B cell (primary cell): ENCODE measurements around the gene CBX2. TPM values are rescaled to one million over a fixed set of nuclear protein-coding genes. Genes with fewer than 3 reads are reported as not detected.

Experiments
- ATAC-seq: fragments of 200-7000 bp; cut with Tn5 transposase; one replicate; pipeline ENCODE4 v1.10.0; 2021; ENCODE audit warnings: low read depth, mild to moderate bottlenecking, moderate number of reproducible peaks, moderate library complexity
- CTCF ChIA-PET: fragments of 350-600 bp; sonication (Branson Sonifier 250); formaldehyde crosslinking; loops from one replicate; lab custom pipeline; 2021; ENCODE audit warnings: antibody characterized with exemption, inconsistent platforms; lab: Charles Lee
- POLR2A ChIA-PET: fragments of 350-600 bp; sonication (Branson Sonifier 250); formaldehyde crosslinking; loops from one replicate; lab custom pipeline; 2021; ENCODE audit warnings: antibody characterized with exemption; lab: Charles Lee
- DNase-seq: peaks from one replicate; pipeline ENCODE4 v3.0.0; 2013
- H2AFZ ChIP-seq: 2 replicates; pipeline ENCODE4 v1.6.1; 2012; ENCODE audit warnings: mild to moderate bottlenecking, low read depth, low read length; ENCODE audit not compliant: insufficient read depth, poor library complexity, severe bottlenecking
- H3K27ac ChIP-seq, 2 donors: 1 replicate in 1 of 2; 2 replicates in 1 of 2; pipeline ENCODE4 v1.5.1; 2012 to 2013; ENCODE audit warnings: low read length in 2 of 2, mild to moderate bottlenecking in 2 of 2, moderate library complexity in 1 of 2
- H3K27me3 ChIP-seq, 4 experiments: fragments of 200-600 bp in 1 of 4; sonication (generic) in 1 of 4; replicated peaks in 1 of 4; 1 replicate in 2 of 4; 2 replicates in 2 of 4; pipeline versions ENCODE4 v1.6.1 to v1.7.0; 2013 to 2016; ENCODE audit warnings: low read length in 3 of 4, mild to moderate bottlenecking in 2 of 4, mixed read lengths in 1 of 4, moderate library complexity in 1 of 4; ENCODE audit not compliant: insufficient read depth in 4 of 4, control insufficient read depth in 3 of 4; ENCODE audit errors: control extremely low read depth in 1 of 4
- H3K36me3 ChIP-seq, 2 experiments: replicated peaks in 1 of 2; 1 replicate in 1 of 2; 2 replicates in 1 of 2; pipeline versions ENCODE4 v1.6.1 to v1.7.1; 2013; ENCODE audit warnings: low read length in 1 of 2; ENCODE audit not compliant: insufficient read depth in 2 of 2, control insufficient read depth in 1 of 2; ENCODE audit errors: control extremely low read depth in 1 of 2, extremely low read depth in 1 of 2
- H3K4me1 ChIP-seq, 2 donors: fragments of 200-600 bp in 1 of 2; sonication (generic) in 1 of 2; 1 replicate in 1 of 2; 2 replicates in 1 of 2; pipeline versions ENCODE4 v1.5.1 to v1.6.1; 2013 to 2017; ENCODE audit warnings: low read length in 2 of 2; ENCODE audit not compliant: control insufficient read depth in 2 of 2, insufficient read depth in 2 of 2
- H3K4me2 ChIP-seq: replicated peaks from 2 replicates; pipeline ENCODE3; 2012; ENCODE audit warnings: mild to moderate bottlenecking, low read depth, low read length; ENCODE audit not compliant: poor library complexity, severe bottlenecking
- H3K4me3 ChIP-seq, 5 experiments: fragments of 200-600 bp in 1 of 5; sonication (generic) in 1 of 5; 1 replicate in 3 of 5; 2 replicates in 2 of 5; pipeline versions ENCODE4 v1.5.1 to v1.7.0; 2011 to 2016; ENCODE audit warnings: low read length in 4 of 5, mild to moderate bottlenecking in 4 of 5, low read depth in 2 of 5, control low read depth in 1 of 5, moderate library complexity in 1 of 5; ENCODE audit not compliant: insufficient read depth in 1 of 5; ENCODE audit errors: control extremely low read depth in 1 of 5, extremely low read depth in 1 of 5
- H3K79me2 ChIP-seq: fragments of 200-600 bp; sonication (generic); one replicate; pipeline ENCODE4 v1.6.0; 2016; ENCODE audit warnings: low read length; ENCODE audit not compliant: control insufficient read depth, insufficient read depth
- H3K9ac ChIP-seq: fragments of 200-600 bp; sonication (generic); 2 replicates; pipeline ENCODE4 v1.6.1; 2017; ENCODE audit warnings: mild to moderate bottlenecking, low read length, moderate library complexity
- H3K9me3 ChIP-seq, 3 donors: one replicate each; pipeline versions ENCODE4 v1.6.1 to v1.7.1; 2013; ENCODE audit warnings: low read length in 2 of 3; ENCODE audit not compliant: control insufficient read depth in 2 of 3, insufficient read depth in 1 of 3; ENCODE audit errors: control extremely low read depth in 1 of 3
- H4K20me1 ChIP-seq: 2 replicates; pipeline ENCODE4 v1.6.0; 2012; ENCODE audit warnings: mild to moderate bottlenecking, low read length; ENCODE audit not compliant: insufficient read depth, control insufficient read depth, poor library complexity, severe bottlenecking
- H3K27ac Mint-ChIP-seq: one replicate; pipeline ENCODE4 v1.8.0; 2021; ENCODE audit warnings: mixed read lengths
- H3K27me3 Mint-ChIP-seq: one replicate; pipeline ENCODE4 v1.8.0; 2021; ENCODE audit warnings: mixed read lengths
- H3K4me1 Mint-ChIP-seq: one replicate; pipeline ENCODE4 v1.8.0; 2021; ENCODE audit warnings: mixed read lengths
- H3K4me3 Mint-ChIP-seq: one replicate; pipeline ENCODE4 v1.8.0; 2021; ENCODE audit warnings: mixed read lengths
- H3K9me3 Mint-ChIP-seq: one replicate; pipeline ENCODE4 v1.8.0; 2022; ENCODE audit warnings: mixed read lengths; ENCODE audit not compliant: insufficient read depth
- EZH2 ChIP-seq: IDR thresholded peaks from 2 replicates; pipeline ENCODE4 v1.6.1; 2012; ENCODE audit warnings: borderline replicate concordance, low read depth, mild to moderate bottlenecking, moderate library complexity, low read length; ENCODE audit not compliant: insufficient read depth, poor library complexity, severe bottlenecking
- WGBS: methylation state at CpG from one replicate; pipeline ENCODE4 v1.1.5; 2013; ENCODE audit warnings: missing lambda C conversion rate; ENCODE audit not compliant: insufficient coverage; 5-methylcytosine and 5-hydroxymethylcytosine counted together
- intact Hi-C: fragments of 100-400 bp; cut with micrococcal nuclease; formaldehyde crosslinking; loops from one replicate; pipeline ENCODE4 v1.10.0; 2022
- polyA plus RNA-seq: library from polyadenylated mRNA; depleted of rRNA; stranded (reverse); fragments of >200 nt; gene quantifications from 2 replicates; pipeline ENCODE4 v1.2.3, GENCODE V29; 2012
- total RNA-seq, 2 donors: library from RNA; stranded (reverse); fragments of 120-200 nt in 1 of 2; gene quantifications; 1 replicate in 1 of 2; 2 replicates in 1 of 2; pipeline versions ENCODE4 v1.2.3 to v1.2.4, GENCODE V29; 2013 to 2022
- TF ChIP-seq, protein P1 (sequence below): fragments of 200-600 bp; IDR thresholded peaks from one replicate; pipeline ENCODE4 v1.8.0; 2022; ENCODE audit warnings: antibody characterized with exemption, mild to moderate bottlenecking

CBX2 gene
- total and polyA plus RNA-seq, 2 donors (not counting 1 experiment from before 2014, with no cell fraction given): 0.10 to 0.47 TPM

GRCh38 chr17:79819534-79820276 is 41.8 kb downstream of the CBX2 start:
- peaks cover 0 to 40% (median 18%) of the 10 kb centered on the region in 4 experiments for H3K27me3 ChIP-seq
- POLR2A ChIA-PET: interaction anchor here (1.8 kb wide), 1 partner anchor 19 kb away, joined by 5 read pairs; the partner anchor contains the start of gene CBX4
- DNase-seq: no peak
- no peaks in the 10 kb centered on the region for H3K79me2 ChIP-seq
- no peak overlapping the region for H3K27ac ChIP-seq
- no peak for ATAC-seq
- H3K4me1 ChIP-seq: peaks cover 9 to 14% of the 10 kb centered on the region in 2 donors
- H3K9me3 ChIP-seq: peaks cover 0 to 8% (median 0%) of the 10 kb centered on the region in 3 donors
- H3K36me3 ChIP-seq: no peaks in the 10 kb centered on the region
- Mint-ChIP-seq H3K4me1 (peaks cover 4% of the 10 kb centered on the region), H3K27me3 (peaks cover 54% of the 10 kb centered on the region), H3K4me3 (no peak overlapping the region), H3K9me3 (no peaks in the 10 kb centered on the region), H3K27ac (no peak overlapping the region)
- no peak overlapping the region for H3K4me2 ChIP-seq
- no peak overlapping the region for H3K9ac ChIP-seq
- 95% methylated on average over 12 of the region's 13 CpGs for WGBS
- no peak overlapping the region for H3K4me3 ChIP-seq
- TF ChIP-seq, protein P1, sequence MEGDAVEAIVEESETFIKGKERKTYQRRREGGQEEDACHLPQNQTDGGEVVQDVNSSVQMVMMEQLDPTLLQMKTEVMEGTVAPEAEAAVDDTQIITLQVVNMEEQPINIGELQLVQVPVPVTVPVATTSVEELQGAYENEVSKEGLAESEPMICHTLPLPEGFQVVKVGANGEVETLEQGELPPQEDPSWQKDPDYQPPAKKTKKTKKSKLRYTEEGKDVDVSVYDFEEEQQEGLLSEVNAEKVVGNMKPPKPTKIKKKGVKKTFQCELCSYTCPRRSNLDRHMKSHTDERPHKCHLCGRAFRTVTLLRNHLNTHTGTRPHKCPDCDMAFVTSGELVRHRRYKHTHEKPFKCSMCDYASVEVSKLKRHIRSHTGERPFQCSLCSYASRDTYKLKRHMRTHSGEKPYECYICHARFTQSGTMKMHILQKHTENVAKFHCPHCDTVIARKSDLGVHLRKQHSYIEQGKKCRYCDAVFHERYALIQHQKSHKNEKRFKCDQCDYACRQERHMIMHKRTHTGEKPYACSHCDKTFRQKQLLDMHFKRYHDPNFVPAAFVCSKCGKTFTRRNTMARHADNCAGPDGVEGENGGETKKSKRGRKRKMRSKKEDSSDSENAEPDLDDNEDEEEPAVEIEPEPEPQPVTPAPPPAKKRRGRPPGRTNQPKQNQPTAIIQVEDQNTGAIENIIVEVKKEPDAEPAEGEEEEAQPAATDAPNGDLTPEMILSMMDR: no peak
- TF ChIP-seq EZH2: no peak
- intact Hi-C loops: no loop called here
- CTCF ChIA-PET: interaction anchor here (0.7 to 1.1 kb wide), 4 partner anchors 9 to 78 kb away, joined by 3 to 6 read pairs (median 4); no protein-coding TSS in a partner anchor
- peaks cover 10% of the 10 kb centered on the region for H4K20me1 ChIP-seq
- H2AFZ ChIP-seq: no peak overlapping the region

GRCh38 chr17:79820959-79821330 is 43.0 kb downstream of the CBX2 start:
- Histone ChIP-seq H3K9me3 (peaks cover 0 to 2% (median 0%) of the 10 kb centered on the region in 3 donors), H4K20me1 (no peaks in the 10 kb centered on the region), H3K79me2 (no peaks in the 10 kb centered on the region), H3K4me1 (peaks cover under 1 to 2% of the 10 kb centered on the region in 2 donors), H3K4me2 (no peak overlapping the region), H2AFZ (no peak overlapping the region), H3K27me3 (peaks cover 0 to 32% (median 12%) of the 10 kb centered on the region in 4 experiments), H3K9ac (no peak overlapping the region), H3K36me3 (no peaks in the 10 kb centered on the region), H3K27ac (no peak overlapping the region), H3K4me3 (no peak overlapping the region)
- Mint-ChIP-seq H3K9me3 (no peaks in the 10 kb centered on the region), H3K4me1 (peaks cover 5% of the 10 kb centered on the region), H3K27me3 (peaks cover 53% of the 10 kb centered on the region), H3K27ac (no peak overlapping the region), H3K4me3 (no peak overlapping the region)
- 88% methylated on average over 3 of the region's 4 CpGs for WGBS
- ATAC-seq (no peak), DNase-seq (no peak)
- intact Hi-C loops: no loop called here
- ChIA-PET CTCF (interaction anchor here (1.1 kb wide), 1 partner anchor 13 kb away, joined by 3 read pairs; no protein-coding TSS in a partner anchor), POLR2A (interaction anchor here (0.5 kb wide), 1 partner anchor 14 kb away, joined by 3 read pairs; no protein-coding TSS in a partner anchor)
- no peak for TF ChIP-seq EZH2
- TF ChIP-seq, protein P1: no peak
